Activated CD4-positive, alpha-beta T cell treated with anti-CD3 and anti-CD28 coated beads for 36 hours (primary cell): ENCODE measurements around the gene SUN3. TPM values are rescaled to one million over a fixed set of nuclear protein-coding genes. Genes with fewer than 3 reads are reported as not detected.
"Not testable (repeated sequence)": the region's sequence is repeated elsewhere in the genome, so short reads cannot be mapped to it uniquely, and the experiment has no call there.

Source experiments
- ATAC-seq: fragments of 200-7000 bp; cut with Tn5 transposase; one replicate; pipeline ENCODE4 v1.10.0; 2021; ENCODE audit warnings: mild to moderate bottlenecking, moderate library complexity
- CTCF ChIA-PET: fragments of 350-600 bp; sonication (Branson Sonifier 250); formaldehyde crosslinking; loops from one replicate; lab custom pipeline; 2021; ENCODE audit warnings: antibody characterized with exemption; lab: Charles Lee
- POLR2A ChIA-PET: fragments of 350-600 bp; sonication (Branson Sonifier 250); formaldehyde crosslinking; loops from one replicate; lab custom pipeline; 2021; ENCODE audit warnings: antibody characterized with exemption, inconsistent platforms; lab: Charles Lee
- DNase-seq: peaks from one replicate; pipeline ENCODE4 v3.0.0-alpha.2; 2020
- H3K27ac Mint-ChIP-seq: one replicate; pipeline ENCODE4 v1.8.0; 2021; ENCODE audit warnings: mixed read lengths
- H3K27me3 Mint-ChIP-seq: one replicate; pipeline ENCODE4 v1.8.0; 2021; ENCODE audit warnings: mixed read lengths
- H3K36me3 Mint-ChIP-seq: one replicate; pipeline ENCODE4 v1.8.0; 2021; ENCODE audit warnings: low read depth, mixed read lengths
- H3K4me1 Mint-ChIP-seq: one replicate; pipeline ENCODE4 v1.8.0; 2021; ENCODE audit warnings: mixed read lengths
- H3K4me3 Mint-ChIP-seq: one replicate; pipeline ENCODE4 v1.8.0; 2021; ENCODE audit warnings: mild to moderate bottlenecking, moderate library complexity, mixed read lengths
- H3K9me3 Mint-ChIP-seq: one replicate; pipeline ENCODE4 v1.8.0; 2021; ENCODE audit warnings: low read depth, mixed read lengths
- intact Hi-C, 2 experiments: fragments of 100-400 bp; cut with DNase I in 1 of 2; cut with micrococcal nuclease in 1 of 2; formaldehyde crosslinking; loops; one replicate each; pipeline versions ENCODE4 v1.14.2 to v1.15.1; 2022 to 2024; cut with DNase I, micrococcal nuclease
- total RNA-seq, 2 experiments: library from RNA; stranded (reverse); gene quantifications; one replicate each; pipeline ENCODE4 v1.2.3, GENCODE V29; 2021

The SUN3 gene
- total RNA-seq, 2 experiments from 2014 or later, result not detected

DNA sequence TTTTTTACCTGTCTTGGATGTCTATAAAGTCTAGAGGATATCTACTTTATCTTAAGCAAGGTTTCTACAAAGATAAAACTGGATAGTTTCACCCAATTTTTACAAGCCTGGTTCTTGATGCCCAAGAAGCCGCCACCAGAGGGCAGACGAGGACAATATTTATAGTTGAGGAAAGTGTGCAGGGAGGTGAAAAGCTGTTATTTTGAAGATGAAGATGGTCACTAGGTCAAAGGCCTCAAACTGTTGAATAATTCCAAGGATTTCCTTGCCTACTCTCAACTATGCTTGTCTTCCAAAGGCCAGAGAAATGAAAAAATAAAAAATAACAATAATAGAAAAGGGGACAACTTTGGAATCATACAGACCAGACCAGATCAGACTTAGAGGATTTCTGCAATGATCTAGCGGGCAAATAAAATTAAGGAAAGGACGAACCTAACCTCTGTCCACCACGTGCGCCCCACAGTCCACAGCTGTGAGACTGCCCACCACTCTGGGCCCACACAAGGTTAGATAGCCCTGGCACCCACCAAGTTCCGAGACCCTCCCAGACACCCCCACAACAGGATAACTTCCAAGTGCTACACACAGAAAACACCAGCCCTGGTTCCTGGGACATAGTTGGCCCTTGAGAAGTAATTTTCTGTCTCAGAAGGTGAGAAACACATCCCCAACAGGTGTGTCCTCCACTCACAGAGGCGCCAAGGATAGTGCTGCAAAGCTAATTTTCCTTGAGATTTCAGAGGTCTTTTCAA, 83.5 kb downstream of the SUN3 start:
- intact Hi-C loops, result loop anchor here (1.0 to 5.0 kb wide), 5 partner anchors 23 to 1907 kb away; no protein-coding TSS in a partner anchor
- ChIA-PET POLR2A (no interaction called here), CTCF (interaction anchor here (0.6 to 3.3 kb wide), 34 partner anchors 9 to 329 kb away, joined by 3 to 51 read pairs (median 4); no protein-coding TSS in a partner anchor)
- ATAC-seq (peak; percentile 58), DNase-seq (peak; percentile 87)
- Mint-ChIP-seq H3K27me3 (no peaks in the 10 kb centered on the region), H3K27ac (no peak overlapping the region), H3K4me3 (no peak overlapping the region), H3K36me3 (no peaks in the 10 kb centered on the region), H3K9me3 (no peaks in the 10 kb centered on the region), H3K4me1 (no peaks in the 10 kb centered on the region)

DNA sequence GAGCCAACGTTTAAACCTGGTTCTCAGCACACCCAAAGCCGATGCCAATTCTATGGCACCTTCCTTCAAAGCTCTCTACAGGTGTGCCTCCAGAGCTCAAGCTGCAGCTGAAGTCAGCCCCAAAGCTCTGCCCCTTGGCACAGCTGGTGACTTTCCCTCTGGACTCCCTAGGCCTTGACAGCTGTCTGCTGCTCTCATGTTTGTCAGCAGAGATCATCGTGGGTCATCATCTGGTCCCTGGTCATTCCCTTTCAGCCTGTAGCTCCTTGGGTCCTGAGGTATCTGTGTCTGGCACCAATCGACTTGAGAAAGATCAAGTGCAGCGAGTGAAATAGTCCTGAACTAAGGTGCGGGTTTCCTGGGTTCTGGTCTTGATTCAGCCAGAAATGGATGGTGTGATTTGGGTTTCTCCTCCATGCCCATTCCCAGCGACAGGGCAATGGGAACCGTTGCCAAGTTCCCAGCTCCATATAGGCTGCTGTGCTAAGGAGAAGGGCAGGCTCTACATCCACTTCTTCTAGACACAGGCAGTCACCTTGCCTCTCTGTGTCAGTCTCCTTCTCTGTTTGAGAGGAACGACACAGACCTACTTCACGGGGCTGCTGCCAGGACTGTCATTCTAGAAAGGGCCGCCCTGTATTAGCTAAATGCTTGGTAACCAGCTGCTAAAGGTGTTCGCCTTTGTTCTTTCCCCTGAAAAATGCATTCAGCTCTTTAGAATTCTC, 84.2 kb downstream of the SUN3 start:
- ATAC-seq (no peak), DNase-seq (no peak)
- ChIA-PET CTCF (interaction anchor here (0.6 to 3.3 kb wide), 33 partner anchors 10 to 391 kb away, joined by 3 to 51 read pairs (median 4); no protein-coding TSS in a partner anchor), POLR2A (no interaction called here)
- H3K27me3 Mint-ChIP-seq, result no peaks in the 10 kb centered on the region
- no peak overlapping the region for H3K4me3 Mint-ChIP-seq
- no peaks in the 10 kb centered on the region for H3K4me1 Mint-ChIP-seq
- H3K36me3 Mint-ChIP-seq, result no peaks in the 10 kb centered on the region
- intact Hi-C loops, result loop anchor here (1.0 to 5.0 kb wide), 5 partner anchors 24 to 1908 kb away; no protein-coding TSS in a partner anchor
- no peak overlapping the region for H3K27ac Mint-ChIP-seq
- no peaks in the 10 kb centered on the region for H3K9me3 Mint-ChIP-seq

DNA sequence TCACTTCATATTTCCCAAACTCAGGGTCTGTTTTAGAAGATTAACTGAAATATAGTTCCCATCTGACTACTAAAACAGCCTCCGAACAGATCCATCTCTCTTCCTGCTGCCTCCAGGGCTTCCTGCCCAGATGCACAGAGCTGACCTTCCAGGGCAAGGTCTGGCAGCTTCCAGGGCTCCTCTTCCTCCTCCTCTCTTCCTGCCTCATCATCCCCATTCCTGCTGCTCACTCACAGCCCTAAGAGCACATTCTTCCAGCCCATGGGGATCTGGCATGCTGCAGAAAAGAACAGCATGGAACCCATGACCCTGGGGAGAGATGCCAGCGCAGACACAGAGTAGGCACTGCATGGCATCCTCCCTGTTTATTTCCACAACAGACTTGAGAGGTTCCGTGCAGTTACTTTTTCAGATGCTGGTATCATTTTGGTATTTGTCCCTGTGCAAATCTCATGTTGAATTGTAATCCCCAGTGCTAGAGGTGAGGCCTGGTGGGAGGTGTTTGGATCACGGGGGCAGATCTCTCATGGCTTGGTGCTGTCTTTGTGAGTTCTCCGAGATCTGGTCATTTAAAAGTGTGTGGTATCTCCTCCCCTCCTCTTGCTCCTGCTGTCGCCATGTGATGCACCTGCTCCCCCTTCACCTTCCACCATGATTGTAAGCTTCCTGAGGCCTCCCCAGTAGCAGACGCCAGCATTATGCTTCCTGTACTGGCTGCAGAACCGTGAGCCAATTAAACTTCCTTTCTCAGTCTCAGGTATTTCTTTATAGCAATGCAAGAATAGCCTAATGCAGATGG, 85.0 kb downstream of the SUN3 start:
- ATAC-seq, result no peak
- intact Hi-C loops, result loop anchor here in 1 of 2 experiments (2.0 kb wide), 1 partner anchor 25 kb away; no protein-coding TSS in a partner anchor
- Mint-ChIP-seq H3K4me3 (no peak overlapping the region), H3K4me1 (no peaks in the 10 kb centered on the region), H3K27me3 (no peaks in the 10 kb centered on the region), H3K27ac (no peak overlapping the region), H3K36me3 (no peaks in the 10 kb centered on the region), H3K9me3 (no peaks in the 10 kb centered on the region)
- POLR2A ChIA-PET, result no interaction called here
- CTCF ChIA-PET, result interaction anchor here (1.0 to 3.3 kb wide), 18 partner anchors 9 to 392 kb away, joined by 3 to 51 read pairs (median 6); no protein-coding TSS in a partner anchor
- DNase-seq, result no peak

GRCh38 chr7:47942651-47943050, 86.3 kb downstream of the SUN3 start:
- ATAC-seq, H3K36me3 Mint-ChIP-seq, H3K27me3 Mint-ChIP-seq, H3K9me3 Mint-ChIP-seq, H3K4me1 Mint-ChIP-seq, H3K27ac Mint-ChIP-seq, POLR2A ChIA-PET, DNase-seq, CTCF ChIA-PET, H3K4me3 Mint-ChIP-seq, intact Hi-C loops: not testable (repeated sequence)

- intact Hi-C loops, result no loop called here
- peaks cover 6% of the 10 kb centered on the region for H3K4me1 Mint-ChIP-seq
- no peak for DNase-seq
- no peaks in the 10 kb centered on the region for H3K27me3 Mint-ChIP-seq
- ChIA-PET POLR2A (no interaction called here), CTCF (no interaction called here)
- no peak for ATAC-seq
- no peaks in the 10 kb centered on the region for H3K9me3 Mint-ChIP-seq
- H3K36me3 Mint-ChIP-seq, result no peaks in the 10 kb centered on the region
- H3K27ac Mint-ChIP-seq, result no peak overlapping the region
- no peak overlapping the region for H3K4me3 Mint-ChIP-seq
These were observed 86.8 kb downstream of the SUN3 start for GRCh38 chr7:47942132-47942531.

GRCh38 chr7:47941136-47941844, 87.6 kb downstream of the SUN3 start:
- H3K36me3 Mint-ChIP-seq, result no peaks in the 10 kb centered on the region

DNA sequence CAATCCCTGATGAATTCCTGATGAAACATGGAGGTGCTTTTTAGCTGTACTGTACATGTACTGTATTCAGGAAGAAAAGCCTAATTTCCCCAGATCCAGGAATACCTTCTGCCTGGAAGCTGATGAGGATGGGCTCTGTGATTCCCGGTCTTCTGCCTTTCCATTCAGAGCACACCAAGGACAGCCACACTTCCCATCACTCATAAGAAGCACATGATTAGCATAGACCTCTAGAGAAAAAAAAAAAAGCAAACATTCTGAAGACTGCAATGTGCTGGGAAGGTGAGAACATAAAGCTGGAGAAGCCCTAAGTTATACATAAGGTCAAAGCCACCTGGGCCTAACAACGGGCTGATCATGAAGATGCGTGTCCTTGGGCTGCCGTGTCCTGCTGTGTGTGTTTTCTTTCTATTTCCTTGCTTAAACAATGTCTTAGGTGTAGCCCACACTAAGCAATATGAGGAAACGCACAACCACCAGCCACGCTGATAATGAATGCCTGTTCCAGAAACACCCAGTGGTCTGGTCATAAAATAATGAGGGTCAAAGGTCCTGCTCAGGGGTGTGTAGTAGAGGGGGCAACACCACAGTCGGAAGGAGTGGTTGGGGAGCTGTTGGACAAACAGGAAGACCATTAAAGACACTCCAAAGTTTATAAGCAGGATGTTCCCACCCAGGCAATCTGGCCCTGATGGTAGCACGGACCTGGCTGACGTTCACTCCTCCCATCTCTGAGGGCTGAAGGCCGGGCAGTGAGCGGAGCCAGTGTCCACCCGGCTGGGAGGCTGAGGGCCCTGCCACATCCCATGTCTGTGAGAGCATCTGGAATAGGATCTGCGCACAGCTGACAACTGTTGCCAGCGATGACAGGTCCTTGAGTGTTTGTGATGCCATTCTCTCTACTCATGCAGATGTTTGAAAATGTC, 88.6 kb downstream of the SUN3 start:
- ChIA-PET POLR2A (no interaction called here), CTCF (interaction anchor here (0.6 kb wide), 2 partner anchors 9 to 132 kb away, joined by 3 read pairs; no protein-coding TSS in a partner anchor)
- H3K9me3 Mint-ChIP-seq, result no peaks in the 10 kb centered on the region
- peaks cover 6% of the 10 kb centered on the region for H3K4me1 Mint-ChIP-seq
- H3K27ac Mint-ChIP-seq, result no peak overlapping the region
- ATAC-seq, result no peak
- no peaks in the 10 kb centered on the region for H3K36me3 Mint-ChIP-seq
- H3K27me3 Mint-ChIP-seq, result no peaks in the 10 kb centered on the region
- H3K4me3 Mint-ChIP-seq, result no peak overlapping the region
- no peak for DNase-seq
- intact Hi-C loops, result no loop called here

More at GRCh38 chr7:47941136-47941844, 87.6 kb downstream of the SUN3 start:
- Mint-ChIP-seq H3K4me1 (peaks cover 6% of the 10 kb centered on the region), H3K4me3 (no peak overlapping the region), H3K27ac (no peak overlapping the region), H3K27me3 (no peaks in the 10 kb centered on the region), H3K9me3 (no peaks in the 10 kb centered on the region)
- ChIA-PET CTCF (interaction anchor here (0.6 kb wide), 1 partner anchor 8 kb away, joined by 3 read pairs; no protein-coding TSS in a partner anchor), POLR2A (no interaction called here)
- DNase-seq (no peak), ATAC-seq (no peak)
- intact Hi-C loops, result no loop called here

- Mint-ChIP-seq H3K4me1 (peaks cover 6% of the 10 kb centered on the region), H3K4me3 (no peak overlapping the region), H3K9me3 (no peaks in the 10 kb centered on the region), H3K27me3 (no peaks in the 10 kb centered on the region), H3K36me3 (no peaks in the 10 kb centered on the region), H3K27ac (no peak overlapping the region)
- no peak for DNase-seq
- ATAC-seq, result no peak
- CTCF ChIA-PET, result no interaction called here
- intact Hi-C loops, result no loop called here
- POLR2A ChIA-PET, result no interaction called here
These were observed 89.4 kb downstream of the SUN3 start for GRCh38 chr7:47939425-47940036.

DNA sequence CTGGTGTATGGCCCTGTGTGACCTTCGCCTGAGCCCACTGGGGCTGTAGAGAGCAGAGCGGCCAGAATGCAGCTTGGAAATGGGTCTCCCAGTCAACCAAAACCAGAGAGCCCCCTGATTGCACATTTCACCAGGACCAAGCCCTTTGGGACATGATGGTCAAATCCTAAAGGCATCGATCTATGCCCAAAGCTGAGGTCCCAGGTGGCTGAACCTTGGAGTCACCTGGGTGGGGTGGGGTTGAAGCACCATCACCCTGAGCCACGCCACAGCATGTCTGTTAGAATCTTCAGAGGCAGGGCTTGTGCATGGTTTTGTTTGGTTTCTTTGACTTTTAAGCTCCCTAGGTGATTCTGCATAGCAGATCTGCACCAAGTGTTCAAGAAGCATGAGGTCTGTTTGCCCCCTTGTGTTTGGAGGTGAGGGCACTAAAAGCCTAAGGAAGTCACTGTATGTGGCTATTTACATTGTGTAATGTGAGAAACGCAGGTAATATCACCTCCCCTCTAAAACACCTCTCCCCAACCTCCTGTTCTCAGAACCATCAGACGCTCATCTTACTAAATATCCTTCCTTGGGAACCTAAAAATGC, 90.2 kb downstream of the SUN3 start:
- ATAC-seq, result no peak
- Mint-ChIP-seq H3K4me1 (peaks cover 6% of the 10 kb centered on the region), H3K27ac (no peak overlapping the region), H3K27me3 (no peaks in the 10 kb centered on the region), H3K36me3 (no peaks in the 10 kb centered on the region), H3K9me3 (no peaks in the 10 kb centered on the region), H3K4me3 (no peak overlapping the region)
- CTCF ChIA-PET, result interaction anchor here (0.6 to 0.7 kb wide), 3 partner anchors 157 to 270 kb away, joined by 3 read pairs; no protein-coding TSS in a partner anchor
- no peak for DNase-seq
- POLR2A ChIA-PET, result no interaction called here
- intact Hi-C loops, result no loop called here
